SU-DHL-6 (cell line): Measurements from ENCODE around the gene CLNK.

Source experiments
- CTCF ChIP-seq: fragments of 200-600 bp; sonication (generic); IDR thresholded peaks from one replicate; pipeline ENCODE4 v1.5.1; 2017; ENCODE audit warnings: antibody characterized with exemption, mild to moderate bottlenecking, low read length, moderate library complexity; ENCODE audit not compliant: insufficient read depth, poor library complexity, severe bottlenecking
- EZH2phosphoT487 ChIP-seq: fragments of 200-600 bp; sonication (generic), shearing (Covaris generic); conservative IDR thresholded peaks from 2 replicates; pipeline ENCODE4 v1.6.1; 2018; ENCODE audit warnings: mild to moderate bottlenecking, antibody characterized with exemption, low read length, moderate library complexity, mixed read lengths

GRCh38 chr4:10622728-10623127, 61.8 kb downstream of the CLNK start:
- TF ChIP-seq CTCF (no peak), EZH2phosphoT487 (no peak)
